Parathyroid adenoma (tissue), 2 donors: ENCODE results near the gene AMDHD2.
"Not testable (repeated sequence)": the region's sequence is repeated elsewhere in the genome, so short reads cannot be mapped to it uniquely, and the experiment has no call there.

Experiments used
- H2AFZ ChIP-seq: fragments of 300-600 bp; sonication (generic); one replicate; pipeline ENCODE4 v1.7.0; 2017; ENCODE audit warnings: antibody characterized with exemption, mild to moderate bottlenecking
- H3K27ac ChIP-seq: fragments of 300-600 bp; sonication (generic); one replicate; pipeline ENCODE4 v1.7.0; 2017
- H3K27me3 ChIP-seq: fragments of 300-600 bp; sonication (generic); one replicate; pipeline ENCODE4 v1.7.0; 2017; ENCODE audit warnings: low read length; ENCODE audit not compliant: control insufficient read depth, insufficient read depth
- H3K36me3 ChIP-seq: fragments of 300-600 bp; sonication (generic); one replicate; pipeline ENCODE4 v1.7.0; 2017; ENCODE audit warnings: low read length; ENCODE audit not compliant: control insufficient read depth, insufficient read depth
- H3K4me1 ChIP-seq: fragments of 300-600 bp; sonication (generic); one replicate; pipeline ENCODE4 v1.7.0; 2017; ENCODE audit warnings: control low read depth
- H3K4me2 ChIP-seq: fragments of 300-600 bp; sonication (generic); one replicate; pipeline ENCODE4 v1.7.0; 2017; ENCODE audit warnings: low read length
- H3K4me3 ChIP-seq: fragments of 300-600 bp; sonication (generic); one replicate; pipeline ENCODE4 v1.7.0; 2017; ENCODE audit warnings: low read depth, low read length
- H3K79me2 ChIP-seq: fragments of 300-600 bp; sonication (generic); one replicate; pipeline ENCODE4 v1.7.0; 2017; ENCODE audit warnings: control low read depth
- H3K9ac ChIP-seq: fragments of 300-600 bp; sonication (generic); one replicate; pipeline ENCODE4 v1.7.0; 2017; ENCODE audit warnings: mild to moderate bottlenecking
- H3K9me3 ChIP-seq: fragments of 300-600 bp; sonication (generic); one replicate; pipeline ENCODE4 v1.7.0; 2017; ENCODE audit warnings: low read length; ENCODE audit not compliant: control insufficient read depth
- CTCF ChIP-seq: fragments of 300-600 bp; sonication (generic); IDR thresholded peaks from one replicate; pipeline ENCODE4 v1.7.0; 2017; ENCODE audit warnings: antibody characterized with exemption, mild to moderate bottlenecking
- donor health status: primary hyperparathyroidism.

AMDHD2 gene

GRCh38 chr16:2554709-2555425 lies 34.7 kb downstream of the AMDHD2 start:
- not testable (repeated sequence) for H3K4me2 ChIP-seq, H3K4me1 ChIP-seq, H3K4me3 ChIP-seq, H3K36me3 ChIP-seq, H3K79me2 ChIP-seq, H3K9ac ChIP-seq, H3K9me3 ChIP-seq, H3K27me3 ChIP-seq, H2AFZ ChIP-seq, H3K27ac ChIP-seq

GRCh38 chr16:2557150-2557549 lies 37.0 kb downstream of the AMDHD2 start:
- H3K9me3 ChIP-seq, H3K4me1 ChIP-seq, H3K4me3 ChIP-seq: not testable (repeated sequence)

GRCh38 chr16:2560131-2560797 lies 40.1 kb downstream of the AMDHD2 start:
- H3K4me1 ChIP-seq, H3K4me3 ChIP-seq, H3K79me2 ChIP-seq, H3K9me3 ChIP-seq, H3K36me3 ChIP-seq, H3K9ac ChIP-seq, H3K4me2 ChIP-seq, H3K27ac ChIP-seq, H2AFZ ChIP-seq, H3K27me3 ChIP-seq: not testable (repeated sequence)

More at GRCh38 chr16:2557150-2557549, 37.0 kb downstream of the AMDHD2 start:
- H3K27me3 ChIP-seq, H3K79me2 ChIP-seq, H3K9ac ChIP-seq, H3K27ac ChIP-seq, H3K36me3 ChIP-seq, H2AFZ ChIP-seq, H3K4me2 ChIP-seq: not testable (repeated sequence)

- not testable (repeated sequence) for H2AFZ ChIP-seq, H3K4me3 ChIP-seq, H3K4me1 ChIP-seq, H3K27me3 ChIP-seq, H3K36me3 ChIP-seq, H3K4me2 ChIP-seq, H3K27ac ChIP-seq, H3K9ac ChIP-seq, H3K9me3 ChIP-seq, H3K79me2 ChIP-seq
- peak; percentile 39 for TF ChIP-seq CTCF
These were observed 40.6 kb downstream of the AMDHD2 start for GRCh38 chr16:2560798-2561133.

GRCh38 chr16:2567506-2567905 lies 47.3 kb downstream of the AMDHD2 start:
- H3K79me2 ChIP-seq, H2AFZ ChIP-seq, H3K4me1 ChIP-seq: not testable (repeated sequence)

GRCh38 chr16:2568573-2568972 lies 48.4 kb downstream of the AMDHD2 start:
- not testable (repeated sequence) for H3K9ac ChIP-seq, H3K4me1 ChIP-seq, H3K9me3 ChIP-seq, H3K4me2 ChIP-seq, H3K27ac ChIP-seq, H2AFZ ChIP-seq, H3K4me3 ChIP-seq, H3K79me2 ChIP-seq, H3K36me3 ChIP-seq, H3K27me3 ChIP-seq

More at GRCh38 chr16:2567506-2567905, 47.3 kb downstream of the AMDHD2 start:
- not testable (repeated sequence) for H3K36me3 ChIP-seq, H3K4me2 ChIP-seq, H3K27ac ChIP-seq, H3K4me3 ChIP-seq, H3K27me3 ChIP-seq, H3K9ac ChIP-seq, H3K9me3 ChIP-seq

- H3K4me2 ChIP-seq, H3K9me3 ChIP-seq, H3K9ac ChIP-seq, H3K4me3 ChIP-seq, H3K79me2 ChIP-seq, H2AFZ ChIP-seq, H3K27ac ChIP-seq, H3K36me3 ChIP-seq, H3K4me1 ChIP-seq, H3K27me3 ChIP-seq: not testable (repeated sequence)
These were observed 52.5 kb downstream of the AMDHD2 start for GRCh38 chr16:2572704-2573103.

- not testable (repeated sequence) for H3K9me3 ChIP-seq, H3K27ac ChIP-seq, H2AFZ ChIP-seq, H3K27me3 ChIP-seq, H3K9ac ChIP-seq, H3K79me2 ChIP-seq, H3K4me3 ChIP-seq, H3K4me2 ChIP-seq, H3K4me1 ChIP-seq, H3K36me3 ChIP-seq
These were observed 55.7 kb downstream of the AMDHD2 start for GRCh38 chr16:2575839-2576238.

GRCh38 chr16:2577044-2577443 lies 56.9 kb downstream of the AMDHD2 start:
- not testable (repeated sequence) for H3K27ac ChIP-seq, H3K4me2 ChIP-seq, H3K4me3 ChIP-seq, H3K9me3 ChIP-seq, H3K36me3 ChIP-seq, H2AFZ ChIP-seq, H3K27me3 ChIP-seq, H3K4me1 ChIP-seq, H3K9ac ChIP-seq, H3K79me2 ChIP-seq

GRCh38 chr16:2578905-2579304 lies 58.7 kb downstream of the AMDHD2 start:
- not testable (repeated sequence) for H3K4me1 ChIP-seq, H3K79me2 ChIP-seq, H3K4me3 ChIP-seq, H3K27ac ChIP-seq, H3K4me2 ChIP-seq, H3K9ac ChIP-seq, H3K36me3 ChIP-seq, H3K27me3 ChIP-seq, H3K9me3 ChIP-seq, H2AFZ ChIP-seq
